ENCODE data around the gene CENPA.

GRCh38 chr2:26840937-26841610 lies 55.2 kb downstream of the CENPA start:
- TF ChIP-seq CTCF (IDR thresholded peaks at IDR 0.05; ENCODE audit: insufficient read depth, low read length, poor library complexity, severe bottlenecking) (no peak), EZH2phosphoT487 (conservative IDR thresholded peaks at IDR 0.05; ENCODE audit: low read length) (no peak)

Data from SU-DHL-6 (cell line).